ENCODE measurements around the gene OR6K2. TPM values are rescaled to one million over a fixed set of nuclear protein-coding genes. Genes with fewer than 3 reads are reported as not detected.

The OR6K2 gene
- total and polyA plus RNA-seq, 4 donors, result not detected

GRCh38 chr1:158724442-158724841, 24.0 kb upstream of the OR6K2 start:
- Histone ChIP-seq H3K4me1 (ENCODE audit: control insufficient read depth in 4 of 4, insufficient read depth in 4 of 4, low read length in 3 of 4) (no peaks in the 10 kb centered on the region), H3K27ac (ENCODE audit: low read depth in 1 of 2, low read length in 2 of 2) (no peak overlapping the region), H3K27me3 (ENCODE audit: control insufficient read depth in 4 of 4, insufficient read depth in 4 of 4, low read length in 3 of 4) (peaks cover 0 to 3% (median 0%) of the 10 kb centered on the region in 4 donors), H3K4me3 (ENCODE audit: low read depth in 1 of 3, low read length in 3 of 3) (no peak overlapping the region), H3K9ac (ENCODE audit: low read depth in 1 of 2, low read length in 2 of 2) (no peak overlapping the region), H3K9me3 (ENCODE audit: control insufficient read depth in 4 of 4, low read length in 3 of 4) (no peaks in the 10 kb centered on the region), H3K36me3 (ENCODE audit: control insufficient read depth in 4 of 4, insufficient read depth in 3 of 4, low read depth in 1 of 4, low read length in 3 of 4) (no peaks in the 10 kb centered on the region)
- no peak for DNase-seq (ENCODE audit: low spot score)
- 85% methylated on average over 5 of the region's 5 CpGs for WGBS
- no peak for TF ChIP-seq HNF4A (conservative IDR thresholded peaks at IDR 0.05)
- no peak for TF ChIP-seq YY1 (IDR thresholded peaks at IDR 0.05)
- TF ChIP-seq FOXA2 (IDR thresholded peaks at IDR 0.05), result no peak
- no peak for TF ChIP-seq RXRA (IDR thresholded peaks at IDR 0.05)
- no peak for TF ChIP-seq FOXA1 (IDR thresholded peaks at IDR 0.05)
- TF ChIP-seq GABPA (IDR thresholded peaks at IDR 0.05 in 1 of 2, conservative IDR thresholded peaks at IDR 0.05 in 1 of 2), result no peak
- TF ChIP-seq NR2F2 (IDR thresholded peaks at IDR 0.05), result no peak
- TF ChIP-seq RAD21 (IDR thresholded peaks at IDR 0.05), result no peak
- no peak for TF ChIP-seq JUND (IDR thresholded peaks at IDR 0.05)
- TF ChIP-seq CTCF (IDR thresholded peaks at IDR 0.05; ENCODE audit: low read depth, low read length, missing input control), result no peak
- no peak for TF ChIP-seq REST (IDR thresholded peaks at IDR 0.05)
- no peak for TF ChIP-seq ATF3 (IDR thresholded peaks at IDR 0.05)
- no peak for TF ChIP-seq EGR1 (IDR thresholded peaks at IDR 0.05; ENCODE audit: low read depth in 2 of 2)
- TF ChIP-seq SP1 (IDR thresholded peaks at IDR 0.05), result no peak
- no peak for TF ChIP-seq ZBTB33 (IDR thresholded peaks at IDR 0.05)
- TF ChIP-seq MAX (IDR thresholded peaks at IDR 0.05), result no peak
- no peak for TF ChIP-seq TAF1 (conservative IDR thresholded peaks at IDR 0.05)

- H3K36me3 ChIP-seq (ENCODE audit: control insufficient read depth in 4 of 4, insufficient read depth in 3 of 4, low read depth in 1 of 4, low read length in 3 of 4), result no peaks in the 10 kb centered on the region
- peaks cover 0 to 3% (median 0%) of the 10 kb centered on the region in 4 donors for H3K27me3 ChIP-seq (ENCODE audit: control insufficient read depth in 4 of 4, insufficient read depth in 4 of 4, low read length in 3 of 4)
- H3K4me3 ChIP-seq (ENCODE audit: low read depth in 1 of 3, low read length in 3 of 3), result no peak within 1 kb of the TSS
- no peak within 1 kb of the TSS for H3K9ac ChIP-seq (ENCODE audit: low read depth in 1 of 2, low read length in 2 of 2)
- H3K4me1 ChIP-seq (ENCODE audit: control insufficient read depth in 4 of 4, insufficient read depth in 4 of 4, low read length in 3 of 4), result no peaks in the 10 kb centered on the region
- WGBS, result 64% methylated on average over 2 of the region's 2 CpGs
- DNase-seq (ENCODE audit: low spot score), result no peak
- no peaks in the 10 kb centered on the region for H3K9me3 ChIP-seq (ENCODE audit: control insufficient read depth in 4 of 4, low read length in 3 of 4)
- H3K27ac ChIP-seq (ENCODE audit: low read depth in 1 of 2, low read length in 2 of 2), result no peak within 1 kb of the TSS
- TF ChIP-seq RXRA (IDR thresholded peaks at IDR 0.05) (no peak), HNF4A (conservative IDR thresholded peaks at IDR 0.05) (no peak), NR2F2 (IDR thresholded peaks at IDR 0.05) (no peak), RAD21 (IDR thresholded peaks at IDR 0.05) (no peak), JUND (IDR thresholded peaks at IDR 0.05) (no peak), REST (IDR thresholded peaks at IDR 0.05) (no peak), SP1 (IDR thresholded peaks at IDR 0.05) (no peak), MAX (IDR thresholded peaks at IDR 0.05) (no peak), GABPA (IDR thresholded peaks at IDR 0.05 in 1 of 2, conservative IDR thresholded peaks at IDR 0.05 in 1 of 2) (no peak), ZBTB33 (IDR thresholded peaks at IDR 0.05) (no peak), HNF4G (IDR thresholded peaks at IDR 0.05) (no peak), EGR1 (IDR thresholded peaks at IDR 0.05; ENCODE audit: low read depth in 2 of 2) (no peak)
Observed at GRCh38 chr1:158720620-158721019, 20.2 kb upstream of the OR6K2 start, which contains the start of gene OR6K3. Gene OR6K3 (minus strand): TSS chr1:158720720. CDS start chr1:158718115, 2,605 bp downstream.

Data from liver (tissue), 9 donors.